CD4-positive, alpha-beta T cell treated with Interleukin-4 for 1 hour (primary cell): ENCODE data around the gene MRPL40.

Experiments
- DNase-seq, 2 donors: peaks; one replicate each; pipeline ENCODE4 v3.0.0-alpha.2; 2020 to 2022

The MRPL40 gene

DNA sequence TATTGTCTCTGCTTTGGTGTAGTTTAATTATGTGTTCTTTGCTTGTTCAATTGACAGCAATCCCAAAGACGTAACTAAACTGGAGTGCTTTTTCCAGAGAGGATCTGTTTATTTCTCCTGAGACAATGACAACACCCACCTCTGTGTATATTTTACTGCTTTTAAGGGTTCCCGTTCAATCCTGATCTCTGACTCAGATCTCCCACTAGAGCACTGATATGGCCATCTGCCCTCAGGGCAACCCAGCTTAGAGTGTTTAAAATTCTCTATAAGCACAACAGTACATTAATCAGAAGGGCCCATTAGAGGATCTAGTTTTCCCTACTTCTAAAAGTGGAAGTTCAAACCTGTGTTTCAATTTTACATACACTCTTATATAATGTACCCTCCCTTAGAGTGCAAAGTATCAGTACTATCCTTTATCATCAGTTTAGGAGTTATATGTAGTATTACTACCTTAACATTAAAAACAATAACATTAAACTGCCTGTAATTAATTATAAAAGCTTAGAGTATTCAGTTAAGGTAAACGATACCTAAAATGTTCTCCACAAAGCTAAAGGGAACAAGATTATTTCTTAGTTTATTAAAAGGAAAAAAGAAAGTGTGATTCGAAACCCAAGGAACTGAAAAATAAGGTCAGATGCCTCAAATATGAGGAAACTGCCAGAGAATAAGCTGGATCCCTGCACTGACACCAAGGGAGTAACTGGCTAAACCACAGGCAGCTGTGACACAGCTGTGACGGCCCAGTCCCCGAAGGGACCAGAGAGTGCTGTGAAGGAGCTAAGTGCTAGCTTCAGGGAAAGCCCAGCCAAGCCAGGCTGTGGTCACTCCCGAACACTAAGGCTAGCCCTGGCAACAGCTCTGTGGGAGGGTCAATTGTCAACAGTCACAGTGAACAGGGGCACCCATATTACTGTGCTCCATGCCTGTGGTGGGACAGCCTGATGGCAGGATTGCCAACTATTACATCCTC lies 31.4 kb downstream of the MRPL40 start:
- no peak for DNase-seq

- DNase-seq = no peak
Measured at GRCh38 chr22:19464546-19464945, 32.2 kb downstream of the MRPL40 start.

DNA sequence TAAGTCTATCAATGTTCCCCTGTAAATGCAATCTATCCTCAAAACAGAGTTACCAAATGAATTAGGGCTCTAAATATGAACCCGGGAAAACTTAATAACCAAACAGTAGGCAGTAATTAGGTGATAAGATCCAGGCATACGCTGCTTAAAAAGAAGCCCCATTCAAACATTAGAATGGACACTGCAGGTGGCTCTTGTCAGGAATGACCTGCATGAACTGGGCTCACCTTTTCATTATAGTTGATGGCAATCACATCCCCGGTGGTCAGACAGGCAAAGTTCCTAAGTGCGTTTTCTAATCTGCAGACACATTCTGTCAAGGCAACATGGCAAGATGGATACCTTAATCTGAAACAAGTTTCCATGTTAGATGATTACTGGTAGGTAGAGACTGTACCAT lies 32.6 kb downstream of the MRPL40 start:
- no peak for DNase-seq

DNA sequence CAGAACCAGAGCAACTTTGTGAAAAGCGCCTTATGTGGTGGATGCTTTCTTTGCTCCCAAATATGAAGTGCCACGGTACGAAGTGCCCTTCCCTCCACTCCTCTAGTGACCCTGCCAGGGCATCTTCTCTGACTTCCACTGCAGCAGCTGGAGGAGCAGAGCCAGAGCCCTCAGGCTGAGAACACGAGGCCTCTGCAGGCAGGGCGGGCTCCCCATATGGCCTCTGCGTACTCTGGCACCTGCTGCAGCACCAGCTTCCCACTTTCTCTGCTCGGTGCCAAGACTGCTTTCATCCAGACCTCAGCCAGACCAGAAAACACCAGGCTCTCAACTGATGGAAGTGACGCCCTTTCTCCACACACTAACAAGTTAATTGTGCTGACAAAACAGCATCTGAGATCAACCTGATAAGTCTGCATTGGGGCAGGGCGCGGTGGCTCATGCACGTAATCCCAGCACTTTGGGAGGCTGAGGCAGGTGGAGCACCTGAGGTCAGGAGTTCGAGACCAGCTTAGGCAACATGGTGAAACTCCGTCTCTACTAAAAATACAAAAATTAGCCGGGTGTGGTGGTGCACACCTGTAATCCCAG lies 33.9 kb downstream of the MRPL40 start:
- DNase-seq = no peak

- DNase-seq = no peak
Measured at GRCh38 chr22:19466848-19467752, 34.8 kb downstream of the MRPL40 start.

DNA sequence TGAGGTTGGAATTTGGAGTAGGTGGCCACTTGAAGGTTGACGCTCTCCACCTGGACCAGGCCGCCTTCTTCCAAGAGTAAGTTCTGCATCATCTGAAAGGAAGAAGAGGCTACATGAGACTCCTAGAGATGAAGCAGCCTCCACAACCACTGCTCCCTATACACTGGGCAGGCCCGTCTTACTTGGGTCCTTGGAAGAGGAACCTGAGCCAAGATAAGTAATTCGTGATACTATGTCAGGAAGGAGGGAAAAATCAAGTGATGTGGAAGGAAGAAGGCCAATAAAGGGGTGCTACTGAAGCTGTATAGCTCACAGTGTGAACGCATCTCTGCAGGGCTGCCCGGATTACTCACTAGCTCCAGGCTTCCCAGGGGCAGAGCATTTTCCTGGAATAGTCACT lies 35.6 kb downstream of the MRPL40 start:
- no peak for DNase-seq

GRCh38 chr22:19469421-19469820 lies 37.1 kb downstream of the MRPL40 start:
- no peak for DNase-seq

DNA sequence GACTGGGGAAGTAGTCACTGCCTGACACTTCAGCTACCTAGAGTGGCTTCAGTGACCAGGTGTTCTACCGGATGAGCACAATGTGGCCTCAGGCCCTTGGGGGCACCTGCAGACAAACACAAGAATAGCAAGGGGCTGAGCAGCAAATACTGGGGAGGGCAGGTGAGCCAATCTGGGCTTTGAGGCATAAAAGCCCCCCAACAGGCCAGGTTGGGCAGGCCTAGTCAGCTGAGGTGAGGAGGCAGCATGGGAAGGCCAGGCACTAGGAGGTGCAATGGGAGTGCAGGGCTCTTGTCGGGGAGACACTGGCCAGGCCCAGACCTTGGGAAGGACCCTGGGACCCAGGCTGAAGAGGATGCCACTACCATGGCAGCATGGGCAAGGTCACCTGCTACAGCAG lies 37.7 kb downstream of the MRPL40 start:
- DNase-seq = no peak

DNA sequence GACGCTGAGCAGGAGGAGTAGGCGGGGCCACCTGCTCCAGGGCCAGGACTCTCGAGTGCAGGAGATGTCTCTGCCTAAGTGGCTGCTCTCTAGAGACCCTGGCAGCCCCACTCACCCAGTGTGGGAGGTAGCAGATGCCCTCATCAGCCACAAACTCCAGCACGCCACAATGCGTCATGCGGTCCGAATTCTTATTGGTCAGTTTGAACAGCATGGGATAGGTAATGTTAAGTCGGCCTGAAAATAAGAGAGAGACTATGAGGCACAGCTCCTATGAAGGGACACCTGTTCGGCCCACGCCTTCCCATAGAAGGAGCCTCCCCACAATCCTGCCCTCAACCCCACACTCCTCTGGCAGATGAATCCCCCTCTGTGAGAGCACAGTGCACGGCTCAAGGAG lies 39.2 kb downstream of the MRPL40 start:
- no peak for DNase-seq

DNA sequence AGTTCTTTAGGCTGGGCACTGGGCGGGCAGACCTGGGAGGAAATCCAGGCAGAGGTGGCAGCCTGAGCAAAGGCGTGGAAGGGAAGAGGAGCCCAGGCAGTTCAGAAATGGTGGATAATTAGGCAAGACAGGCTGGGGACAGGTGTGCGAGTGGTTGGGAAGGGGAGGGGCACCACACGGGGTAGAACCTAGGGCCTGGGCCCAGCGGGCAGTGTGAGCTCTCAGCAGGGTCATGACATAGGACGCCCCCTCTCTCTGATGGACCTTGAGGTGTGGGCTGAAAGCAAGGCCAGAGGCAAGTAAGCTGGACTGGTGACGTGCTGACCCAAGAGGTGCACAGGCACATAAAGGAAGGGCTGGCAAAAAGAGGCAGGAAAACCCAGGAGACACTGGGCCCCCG lies 39.9 kb downstream of the MRPL40 start:
- no peak for DNase-seq

- DNase-seq = no peak
Measured at GRCh38 chr22:19473578-19473977, 41.2 kb downstream of the MRPL40 start.

GRCh38 chr22:19476023-19476422 lies 43.7 kb downstream of the MRPL40 start:
- no peak for DNase-seq

- peak in 1 of 2 donors; percentile 43 for DNase-seq
Measured at GRCh38 chr22:19477321-19478044, 45.1 kb downstream of the MRPL40 start.

DNA sequence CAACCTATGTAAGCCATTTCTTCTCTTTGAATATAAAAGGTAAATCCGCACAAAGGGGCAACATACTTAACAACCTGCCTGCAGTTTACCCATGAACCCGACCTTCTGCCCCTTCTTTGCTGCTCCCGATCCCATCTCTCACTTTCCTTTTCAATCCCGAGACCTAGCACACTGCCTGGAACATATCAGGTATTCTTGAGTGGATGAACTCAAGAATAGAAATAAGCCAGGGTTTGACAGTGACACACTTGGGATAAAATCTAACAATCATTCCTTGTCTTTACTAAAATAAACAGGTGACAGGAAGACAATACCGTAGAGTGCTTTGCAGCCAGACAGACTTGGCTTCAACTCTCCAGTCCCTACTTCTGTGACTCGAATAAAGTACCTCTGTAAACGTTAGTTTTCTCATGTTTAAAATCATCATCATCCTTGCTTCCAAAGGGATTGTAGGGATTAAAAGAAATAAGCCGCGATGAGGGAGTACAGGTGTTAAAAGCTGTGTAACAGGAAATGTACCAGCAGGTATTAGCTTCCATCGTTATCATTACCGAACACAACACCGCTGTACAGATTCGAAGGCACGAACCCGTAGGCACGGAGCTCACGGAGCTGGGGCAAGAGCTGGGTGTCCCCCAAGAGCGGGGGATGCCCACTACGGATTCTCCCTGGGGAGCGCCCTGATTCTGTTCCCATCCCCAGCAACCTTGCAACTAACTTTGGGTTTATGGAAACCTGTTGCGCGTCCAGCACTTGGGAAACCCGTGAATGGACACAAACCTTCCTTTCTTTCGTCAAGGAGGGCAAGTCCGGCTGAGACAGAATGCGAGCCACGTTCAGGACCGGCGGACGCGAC lies 45.9 kb downstream of the MRPL40 start:
- DNase-seq = peak in 1 of 2 donors; percentile 18

DNA sequence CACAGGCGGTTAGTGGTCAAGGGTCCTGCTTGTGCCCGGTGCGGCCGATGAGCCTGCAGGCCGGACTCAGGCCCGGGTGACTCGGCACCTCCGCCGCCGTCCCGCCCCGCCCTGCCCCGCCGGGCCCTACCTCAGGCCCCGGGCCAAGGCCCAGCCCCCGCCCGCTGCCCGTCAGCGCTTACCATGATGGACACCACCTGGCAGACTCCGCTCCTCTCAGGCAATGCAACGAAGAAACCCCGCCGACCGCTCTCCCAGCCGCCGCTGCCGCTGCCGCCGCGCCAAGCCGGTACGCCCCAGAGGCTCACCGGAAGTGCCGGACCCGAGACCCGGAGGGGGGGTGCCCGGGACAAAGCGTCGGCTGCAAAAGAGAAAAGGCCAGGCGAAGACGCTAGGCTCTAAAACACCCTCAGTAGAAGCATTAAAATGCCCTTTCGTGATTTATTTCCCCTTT lies 46.6 kb downstream of the MRPL40 start, which contains the start of gene UFD1:
Gene UFD1, minus strand, starts transcription at position 293 of the 454 bp plus-strand sequence. Its CDS starts 108 bp downstream, at position 185.
- peak; percentile 85 to 88 for DNase-seq

- DNase-seq = peak; percentile 97 to 98
Measured at GRCh38 chr22:19479355-19480172, 47.2 kb downstream of the MRPL40 start, which contains the start of gene CDC45. CDC45 (plus strand) TSS chr22:19479920; CDS start chr22:19479969, 49 bp downstream.

DNA sequence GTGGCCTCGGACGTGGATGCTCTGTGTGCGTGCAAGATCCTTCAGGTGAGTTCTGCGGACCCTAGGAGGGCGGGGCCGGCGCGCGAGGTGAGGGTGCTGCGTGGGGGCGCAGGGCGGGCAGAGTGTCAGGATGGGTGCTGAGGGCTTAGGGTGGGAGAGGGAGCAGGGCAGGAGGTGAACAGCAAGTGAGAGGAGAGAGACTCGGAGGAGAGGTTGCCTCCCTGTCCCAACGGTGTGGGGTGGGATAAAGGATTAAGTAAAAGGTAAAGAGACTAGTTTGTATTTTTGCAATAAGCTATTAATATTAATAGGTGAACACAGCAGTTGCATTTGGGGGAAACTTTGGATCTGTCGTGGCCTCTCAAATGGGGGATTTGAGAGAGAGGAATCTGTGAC lies 47.8 kb downstream of the MRPL40 start:
- no peak for DNase-seq

GRCh38 chr22:19480789-19481188 lies 48.4 kb downstream of the MRPL40 start:
- no peak for DNase-seq

- no peak for DNase-seq
Measured at GRCh38 chr22:19482297-19482696, 50.0 kb downstream of the MRPL40 start.
